GM21390 (cell line): ENCODE measurements around the gene RASSF1.

Experiments used
- ATAC-seq: cut with Tn5 transposase; IDR thresholded peaks from one replicate; pipeline ENCODE4 v1.9.1; 2021; ENCODE audit not compliant: unreplicated experiment

The RASSF1 gene

GRCh38 chr3:50365842-50366220 is 25.2 kb upstream of the RASSF1 start:
- no peak for ATAC-seq

- peak; percentile 82 for ATAC-seq
Measured at GRCh38 chr3:50365080-50365841, 24.6 kb upstream of the RASSF1 start.

GRCh38 chr3:50364573-50365079 is 24.0 kb upstream of the RASSF1 start:
- ATAC-seq: no peak

- ATAC-seq: peak; percentile 3
Measured at GRCh38 chr3:50359760-50360110, 19.1 kb upstream of the RASSF1 start.

GRCh38 chr3:50358911-50359759 is 18.5 kb upstream of the RASSF1 start, which contains the start of gene TMEM115:
TSS of gene TMEM115 (minus strand) at chr3:50359521. CDS start at chr3:50359063, 458 bp downstream.
- peak; percentile 99 for ATAC-seq

GRCh38 chr3:50358355-50358910 is 17.8 kb upstream of the RASSF1 start:
- no peak for ATAC-seq

- ATAC-seq: no peak
Measured at GRCh38 chr3:50357481-50357880, 16.8 kb upstream of the RASSF1 start.

GRCh38 chr3:50356553-50356952 is 15.9 kb upstream of the RASSF1 start:
- no peak for ATAC-seq

- no peak for ATAC-seq
Measured at GRCh38 chr3:50355829-50356552, 15.4 kb upstream of the RASSF1 start.

- no peak for ATAC-seq
Measured at GRCh38 chr3:50354850-50355249, 14.2 kb upstream of the RASSF1 start.

- ATAC-seq: no peak
Measured at GRCh38 chr3:50354186-50354764, 13.6 kb upstream of the RASSF1 start.

GRCh38 chr3:50353245-50354004 is 12.8 kb upstream of the RASSF1 start:
- ATAC-seq: no peak

GRCh38 chr3:50352781-50353180 is 12.1 kb upstream of the RASSF1 start:
- ATAC-seq: no peak

GRCh38 chr3:50351323-50351697 is 10.7 kb upstream of the RASSF1 start:
- no peak for ATAC-seq

- peak; percentile 83 for ATAC-seq
Measured at GRCh38 chr3:50350527-50351322, 10.1 kb upstream of the RASSF1 start, which contains the start of the genes CYB561D2 and NPRL2. TSS of gene CYB561D2 (plus strand) at chr3:50350862. CDS start at chr3:50351434, 572 bp downstream. TSS of gene NPRL2 (minus strand) at chr3:50350775. CDS start at chr3:50350652, 123 bp downstream.

GRCh38 chr3:50350213-50350526 is 9.5 kb upstream of the RASSF1 start:
- ATAC-seq: no peak

- ATAC-seq: no peak
Measured at GRCh38 chr3:50347187-50347813, 6.7 kb upstream of the RASSF1 start.

GRCh38 chr3:50345586-50346234 is 5.1 kb upstream of the RASSF1 start, which contains the start of gene ZMYND10:
TSS of gene ZMYND10 (minus strand) at chr3:50345732. CDS start at chr3:50345579, 153 bp downstream.
- ATAC-seq: no peak
